Parathyroid adenoma (tissue), 2 donors: ENCODE measurements around the gene RAB42.

Experiments
- H2AFZ ChIP-seq: fragments of 300-600 bp; sonication (generic); one replicate; pipeline ENCODE4 v1.7.0; 2017; ENCODE audit warnings: antibody characterized with exemption, mild to moderate bottlenecking
- H3K27ac ChIP-seq: fragments of 300-600 bp; sonication (generic); one replicate; pipeline ENCODE4 v1.7.0; 2017
- H3K27me3 ChIP-seq: fragments of 300-600 bp; sonication (generic); one replicate; pipeline ENCODE4 v1.7.0; 2017; ENCODE audit warnings: low read length; ENCODE audit not compliant: control insufficient read depth, insufficient read depth
- H3K36me3 ChIP-seq: fragments of 300-600 bp; sonication (generic); one replicate; pipeline ENCODE4 v1.7.0; 2017; ENCODE audit warnings: low read length; ENCODE audit not compliant: control insufficient read depth, insufficient read depth
- H3K4me1 ChIP-seq: fragments of 300-600 bp; sonication (generic); one replicate; pipeline ENCODE4 v1.7.0; 2017; ENCODE audit warnings: control low read depth
- H3K4me2 ChIP-seq: fragments of 300-600 bp; sonication (generic); one replicate; pipeline ENCODE4 v1.7.0; 2017; ENCODE audit warnings: low read length
- H3K4me3 ChIP-seq: fragments of 300-600 bp; sonication (generic); one replicate; pipeline ENCODE4 v1.7.0; 2017; ENCODE audit warnings: low read depth, low read length
- H3K79me2 ChIP-seq: fragments of 300-600 bp; sonication (generic); one replicate; pipeline ENCODE4 v1.7.0; 2017; ENCODE audit warnings: control low read depth
- H3K9ac ChIP-seq: fragments of 300-600 bp; sonication (generic); one replicate; pipeline ENCODE4 v1.7.0; 2017; ENCODE audit warnings: mild to moderate bottlenecking
- H3K9me3 ChIP-seq: fragments of 300-600 bp; sonication (generic); one replicate; pipeline ENCODE4 v1.7.0; 2017; ENCODE audit warnings: low read length; ENCODE audit not compliant: control insufficient read depth
- CTCF ChIP-seq: fragments of 300-600 bp; sonication (generic); IDR thresholded peaks from one replicate; pipeline ENCODE4 v1.7.0; 2017; ENCODE audit warnings: antibody characterized with exemption, mild to moderate bottlenecking
- donor health status: primary hyperparathyroidism.

The RAB42 gene

GRCh38 chr1:28642847-28643635 is 51.0 kb downstream of the RAB42 start, which contains the start of gene TAF12:
TSS of gene TAF12 (minus strand) at chr1:28643067. CDS start at chr1:28622081, 20,986 bp downstream.
- no peak within 1 kb of the TSS for H3K9ac ChIP-seq
- peak within 1 kb of the TSS; percentile 74 for H3K4me3 ChIP-seq
- peak within 1 kb of the TSS; percentile 80 for H2AFZ ChIP-seq
- H3K9me3 ChIP-seq: no peaks in the 10 kb centered on the region
- H3K27me3 ChIP-seq: no peaks in the 10 kb centered on the region
- peak within 1 kb of the TSS; percentile 93 for H3K4me2 ChIP-seq
- peaks cover 8% of the 10 kb centered on the region for H3K79me2 ChIP-seq
- H3K4me1 ChIP-seq: peaks cover 9% of the 10 kb centered on the region
- H3K36me3 ChIP-seq: no peaks in the 10 kb centered on the region
- peak; percentile 37 for TF ChIP-seq CTCF
- peak within 1 kb of the TSS; percentile 90 for H3K27ac ChIP-seq

- Histone ChIP-seq H3K27ac (no peak overlapping the region), H3K4me3 (no peak overlapping the region), H3K9ac (no peak overlapping the region), H3K4me1 (peaks cover 9% of the 10 kb centered on the region), H3K4me2 (no peak overlapping the region), H3K36me3 (no peaks in the 10 kb centered on the region), H3K9me3 (no peaks in the 10 kb centered on the region), H2AFZ (no peak overlapping the region), H3K27me3 (no peaks in the 10 kb centered on the region), H3K79me2 (peaks cover 4% of the 10 kb centered on the region)
- TF ChIP-seq CTCF: no peak
Observed at GRCh38 chr1:28644494-28644893, 52.4 kb downstream of the RAB42 start.
